Spleen (tissue), 11 donors: Measurements from ENCODE around the gene ANKRD44. TPM values are rescaled to one million over a fixed set of nuclear protein-coding genes. Genes with fewer than 3 reads are reported as not detected.

ENCODE experiments used
- DNase-seq: peaks from one replicate; pipeline ENCODE4 v3.0.0-alpha.2; 2020
- H3K27ac ChIP-seq, 8 donors: fragments of 200-600 bp; sonication (generic) in 7 of 8; 1 replicate in 4 of 8; 2 replicates in 4 of 8; pipeline versions ENCODE4 v1.5.0 to v1.8.0; 2016 to 2021; ENCODE audit warnings: inconsistent platforms in 4 of 8, mild to moderate bottlenecking in 4 of 8, moderate library complexity in 1 of 8
- H3K27me3 ChIP-seq, 7 donors: fragments of 200-600 bp; sonication (generic) in 6 of 7; replicated peaks in 1 of 7; 1 replicate in 4 of 7; 2 replicates in 3 of 7; pipeline versions ENCODE4 v1.5.0 to v1.8.0; 2016 to 2021; ENCODE audit warnings: inconsistent platforms in 3 of 7, mild to moderate bottlenecking in 1 of 7
- H3K36me3 ChIP-seq, 6 donors: fragments of 200-600 bp; sonication (generic) in 5 of 6; 1 replicate in 4 of 6; 2 replicates in 2 of 6; pipeline versions ENCODE4 v1.5.0 to v1.8.0; 2016 to 2021; ENCODE audit warnings: inconsistent platforms in 2 of 6
- H3K4me1 ChIP-seq, 6 donors: fragments of 200-600 bp; sonication (generic) in 5 of 6; 1 replicate in 3 of 6; 2 replicates in 3 of 6; pipeline versions ENCODE4 v1.5.0 to v1.8.0; 2016 to 2021; ENCODE audit warnings: inconsistent platforms in 3 of 6
- H3K4me3 ChIP-seq, 8 donors: fragments of 200-600 bp; sonication (generic) in 7 of 8; 1 replicate in 4 of 8; 2 replicates in 4 of 8; pipeline versions ENCODE4 v1.5.0 to v1.8.0; 2016 to 2021; ENCODE audit warnings: inconsistent platforms in 4 of 8, mild to moderate bottlenecking in 4 of 8, moderate library complexity in 2 of 8
- H3K9me3 ChIP-seq, 8 donors: fragments of 200-600 bp; sonication (generic) in 7 of 8; 1 replicate in 4 of 8; 2 replicates in 4 of 8; pipeline versions ENCODE4 v1.5.0 to v1.8.0; 2016 to 2021; ENCODE audit warnings: inconsistent platforms in 4 of 8
- POLR2A ChIP-seq, 3 donors: fragments of 450-650 bp; IDR thresholded peaks; one replicate each; pipeline ENCODE4 v1.5.1; 2017; ENCODE audit warnings: antibody characterized with exemption in 3 of 3, mild to moderate bottlenecking in 1 of 3
- POLR2AphosphoS5 ChIP-seq, 3 donors: sonication (generic); formaldehyde crosslinking; IDR thresholded peaks; one replicate each; pipeline ENCODE4 v1.5.1; 2017; ENCODE audit warnings: antibody characterized with exemption in 3 of 3
- WGBS, 5 donors: extraction: QIAGEN DNeasy Blood & Tissue Kit in 3 of 5; methylation state at CpG; one replicate each; pipeline versions ENCODE4 v1.1.5 to v1.1.7; 2013 to 2018; 5-methylcytosine and 5-hydroxymethylcytosine counted together
- intact Hi-C: fragments of 100-400 bp; cut with DNase I; formaldehyde crosslinking; loops from one replicate; pipeline ENCODE4 v1.15.0; 2023; ENCODE audit warnings: low total_unique reads
- polyA plus RNA-seq, 3 donors: library from polyadenylated mRNA; stranded (reverse); fragments of 200-250 nt; gene quantifications; one replicate each; pipeline ENCODE4 v1.2.1, GENCODE V29; 2013
- total RNA-seq, 7 donors: library from RNA; depleted of rRNA in 3 of 7; stranded (reverse); fragments of >200 nt in 3 of 7; fragmentation: NEBNext Ultra II Directional in 4 of 7; extraction: Animal tissue kit (Norgen Biotek cat#: 25700) in 4 of 7; gene quantifications; one replicate each; pipeline versions ENCODE4 v1.1.0 to v1.2.1, GENCODE V29; 2016 to 2021
- TF ChIP-seq, protein P1 (sequence below), 11 experiments: fragments of 200-600 bp in 7 of 11; fragments of 450-650 bp in 4 of 11; sonication (generic) in 4 of 11; IDR thresholded peaks in 8 of 11; conservative IDR thresholded peaks in 3 of 11; 1 replicate in 7 of 11; 2 replicates in 4 of 11; pipeline versions ENCODE4 v1.4.0 to v1.8.0; 2016 to 2021; ENCODE audit warnings: antibody characterized with exemption in 11 of 11, inconsistent platforms in 4 of 11, mild to moderate bottlenecking in 1 of 11
- donor health status: healthy with polysubstance abuse.
- donor health status: DM: no; HTN: no; CAD: no; lungs with moderate emphysema.
- donor health status: DM: no; HTN: no; CAD: no.
- donor health status: Bipolar disorder and iron deficiency.
- donor health status: healthy.
- donor health status: DM: no; HTN: no; CAD: no.
- donor health status: DM: yes; HTN: yes; CAD: no.

The ANKRD44 gene
- total and polyA plus RNA-seq, 10 donors, result 16.0 to 183 (median 140) TPM

DNA sequence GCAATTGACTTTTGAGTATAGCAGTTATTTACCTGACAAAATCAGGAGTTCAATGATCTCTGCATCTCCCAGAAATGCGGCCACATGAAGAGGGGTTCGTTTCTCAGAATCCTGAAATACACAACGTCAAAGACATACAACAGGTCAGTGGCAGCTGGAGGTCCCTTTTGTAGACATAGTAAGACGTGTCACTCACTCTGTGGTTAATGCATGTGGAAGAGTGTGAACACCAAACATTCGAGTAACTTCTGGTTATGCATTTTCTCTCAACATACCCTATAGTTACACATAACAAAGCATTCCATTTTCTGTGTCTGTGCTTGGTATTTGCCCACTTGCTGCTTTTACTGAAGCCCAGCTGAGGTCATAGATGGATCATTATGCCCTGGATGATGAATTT is 163.6 kb downstream of the ANKRD44 start:
- no peaks in the 10 kb centered on the region for H3K9me3 ChIP-seq
- no peak for DNase-seq
- WGBS, 5 donors, result 51 to 65% (median 58%) methylated on average over 5 of the region's 5 CpGs
- intact Hi-C loops, result no loop called here
- H3K36me3 ChIP-seq, result peaks cover 0 to 10% (median 2%) of the 10 kb centered on the region in 6 donors
- TF ChIP-seq, protein P1, sequence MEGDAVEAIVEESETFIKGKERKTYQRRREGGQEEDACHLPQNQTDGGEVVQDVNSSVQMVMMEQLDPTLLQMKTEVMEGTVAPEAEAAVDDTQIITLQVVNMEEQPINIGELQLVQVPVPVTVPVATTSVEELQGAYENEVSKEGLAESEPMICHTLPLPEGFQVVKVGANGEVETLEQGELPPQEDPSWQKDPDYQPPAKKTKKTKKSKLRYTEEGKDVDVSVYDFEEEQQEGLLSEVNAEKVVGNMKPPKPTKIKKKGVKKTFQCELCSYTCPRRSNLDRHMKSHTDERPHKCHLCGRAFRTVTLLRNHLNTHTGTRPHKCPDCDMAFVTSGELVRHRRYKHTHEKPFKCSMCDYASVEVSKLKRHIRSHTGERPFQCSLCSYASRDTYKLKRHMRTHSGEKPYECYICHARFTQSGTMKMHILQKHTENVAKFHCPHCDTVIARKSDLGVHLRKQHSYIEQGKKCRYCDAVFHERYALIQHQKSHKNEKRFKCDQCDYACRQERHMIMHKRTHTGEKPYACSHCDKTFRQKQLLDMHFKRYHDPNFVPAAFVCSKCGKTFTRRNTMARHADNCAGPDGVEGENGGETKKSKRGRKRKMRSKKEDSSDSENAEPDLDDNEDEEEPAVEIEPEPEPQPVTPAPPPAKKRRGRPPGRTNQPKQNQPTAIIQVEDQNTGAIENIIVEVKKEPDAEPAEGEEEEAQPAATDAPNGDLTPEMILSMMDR (IDR thresholded peaks at IDR 0.05 in 8 of 11, conservative IDR thresholded peaks at IDR 0.05 in 3 of 11), result no peak
- no peak for TF ChIP-seq POLR2AphosphoS5 (IDR thresholded peaks at IDR 0.05)
- TF ChIP-seq POLR2A (IDR thresholded peaks at IDR 0.05), result no peak
- peaks cover 20 to 96% (median 72%) of the 10 kb centered on the region in 6 donors for H3K4me1 ChIP-seq
- peak overlapping the region in 5 of 8 donors; percentile 29 to 91 (median 85) for H3K27ac ChIP-seq
- H3K4me3 ChIP-seq, result no peak overlapping the region
- H3K27me3 ChIP-seq, result no peaks in the 10 kb centered on the region

DNA sequence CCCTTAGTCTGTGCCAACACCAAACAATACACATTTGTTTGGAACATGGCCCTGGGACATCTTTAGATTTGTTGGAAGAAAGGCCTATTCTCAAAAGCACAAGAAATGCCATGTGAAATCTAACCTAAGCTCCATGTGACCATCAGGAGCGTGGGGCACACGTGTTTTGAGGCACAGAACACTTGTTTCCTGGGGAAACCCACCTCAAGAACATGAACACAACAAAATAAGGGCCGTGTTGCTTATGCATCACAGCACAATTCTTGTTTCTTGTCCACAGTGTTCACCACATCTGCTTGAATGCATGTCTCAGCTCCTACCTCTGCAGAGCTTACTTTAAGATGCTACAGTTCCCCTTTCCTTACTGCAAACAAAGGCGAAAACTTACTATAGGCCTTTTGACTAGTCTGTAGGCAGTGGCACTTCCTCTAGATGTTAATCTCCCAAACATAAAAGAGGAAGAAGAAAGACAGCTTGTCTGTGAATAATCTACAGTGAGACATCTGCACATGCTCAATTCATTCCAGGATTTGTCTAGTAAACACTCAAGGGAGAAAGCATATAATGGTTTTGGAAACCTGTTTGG is 165.0 kb downstream of the ANKRD44 start:
- no peak overlapping the region for H3K4me3 ChIP-seq
- intact Hi-C loops, result no loop called here
- 18 to 35% (median 31%) methylated on average over 4 of the region's 4 CpGs for whole genome bisulfite sequencing, 5 donors
- TF ChIP-seq, protein P1 (IDR thresholded peaks at IDR 0.05 in 8 of 11, conservative IDR thresholded peaks at IDR 0.05 in 3 of 11), result no peak
- TF ChIP-seq POLR2A (IDR thresholded peaks at IDR 0.05) (peak in 2 of 3 donors; percentile 55 to 84), POLR2AphosphoS5 (IDR thresholded peaks at IDR 0.05) (peak in 1 of 3 donors; percentile 96)
- peaks cover 31 to 96% (median 72%) of the 10 kb centered on the region in 6 donors for H3K4me1 ChIP-seq
- H3K27me3 ChIP-seq, result no peaks in the 10 kb centered on the region
- peaks cover 0 to 10% (median 2%) of the 10 kb centered on the region in 6 donors for H3K36me3 ChIP-seq
- H3K9me3 ChIP-seq, result no peaks in the 10 kb centered on the region
- H3K27ac ChIP-seq, result peak overlapping the region; percentile 55 to 91 (median 79)
- peak; percentile 81 for DNase-seq

DNA sequence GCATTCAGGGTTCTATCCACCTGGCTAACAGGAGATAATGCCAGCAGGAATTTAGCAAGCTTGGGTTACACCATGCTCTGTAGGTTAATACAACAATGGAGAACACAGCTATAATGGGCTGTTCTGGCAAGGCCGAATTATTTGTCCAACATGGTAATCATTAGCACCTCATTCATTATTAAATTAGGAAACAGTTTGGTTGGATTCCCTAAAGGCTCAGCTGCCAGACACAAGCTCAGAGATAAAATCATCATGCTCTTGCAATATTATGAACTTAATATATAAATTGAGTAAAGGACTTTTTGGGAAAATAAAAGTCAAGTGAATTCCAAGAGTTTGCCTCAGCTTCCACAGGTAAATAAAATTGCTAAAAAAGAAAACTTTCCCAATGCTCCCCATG is 166.4 kb downstream of the ANKRD44 start:
- TF ChIP-seq POLR2A (IDR thresholded peaks at IDR 0.05) (no peak), POLR2AphosphoS5 (IDR thresholded peaks at IDR 0.05) (no peak)
- TF ChIP-seq, protein P1 (IDR thresholded peaks at IDR 0.05 in 8 of 11, conservative IDR thresholded peaks at IDR 0.05 in 3 of 11), result no peak
- peaks cover 0 to 10% (median 2%) of the 10 kb centered on the region in 6 donors for H3K36me3 ChIP-seq
- 89 to 100% (median 98%) methylated on average over 1 of the region's 1 CpG for WGBS, 5 donors
- intact Hi-C loops, result no loop called here
- H3K27me3 ChIP-seq, result no peaks in the 10 kb centered on the region
- peak overlapping the region; percentile 28 to 91 (median 79) for H3K27ac ChIP-seq
- DNase-seq, result no peak
- H3K4me3 ChIP-seq, result no peak overlapping the region
- no peaks in the 10 kb centered on the region for H3K9me3 ChIP-seq
- H3K4me1 ChIP-seq, result peaks cover 36 to 96% (median 80%) of the 10 kb centered on the region in 6 donors

DNA sequence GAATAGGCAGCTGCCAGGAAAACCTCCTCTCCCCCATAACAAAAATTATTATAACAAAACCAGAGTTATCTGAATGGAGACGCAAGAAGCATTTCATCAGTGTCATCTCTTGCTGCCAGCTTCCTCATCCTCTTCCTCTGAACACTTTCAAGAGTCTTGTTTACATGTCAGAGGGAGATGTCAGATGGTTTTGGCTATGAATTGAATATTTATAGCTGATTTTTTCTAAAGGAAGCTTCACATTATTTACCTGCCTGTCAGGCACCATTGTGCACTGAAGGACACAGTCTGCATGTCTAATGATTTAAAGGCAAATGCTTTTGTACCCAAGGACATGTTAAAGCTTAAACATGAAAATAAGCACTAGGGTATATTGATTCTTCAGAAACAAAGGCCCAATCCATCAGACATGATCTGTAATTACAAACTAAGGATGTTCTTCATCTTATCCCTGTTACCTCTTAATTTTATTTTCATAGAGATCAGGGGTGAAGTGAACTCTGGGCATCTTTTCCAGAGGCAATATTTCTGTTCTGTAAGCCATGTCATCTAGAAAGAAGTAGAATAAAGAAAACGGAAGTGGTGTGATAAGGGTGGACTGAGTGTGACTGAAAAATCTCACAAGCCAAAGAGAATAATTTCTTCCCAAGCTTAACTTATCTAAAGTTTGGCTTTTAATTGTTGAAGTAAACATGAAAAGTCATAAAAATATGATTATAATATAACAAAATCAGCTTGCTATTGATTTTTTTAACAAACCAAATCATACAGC is 168.7 kb downstream of the ANKRD44 start:
- peaks cover 48 to 96% (median 88%) of the 10 kb centered on the region in 6 donors for H3K4me1 ChIP-seq
- H3K9me3 ChIP-seq, result no peaks in the 10 kb centered on the region
- intact Hi-C loops, result no loop called here
- TF ChIP-seq, protein P1 (IDR thresholded peaks at IDR 0.05 in 8 of 11, conservative IDR thresholded peaks at IDR 0.05 in 3 of 11), result no peak
- peak in 1 of 3 donors; percentile 67 for TF ChIP-seq POLR2AphosphoS5 (IDR thresholded peaks at IDR 0.05)
- no peak for DNase-seq
- H3K36me3 ChIP-seq, result peaks cover 0 to 8% (median 2%) of the 10 kb centered on the region in 6 donors
- 18 to 24% (median 20%) methylated on average over 2 of the region's 2 CpGs for WGBS, 5 donors
- H3K27me3 ChIP-seq, result no peaks in the 10 kb centered on the region
- peak overlapping the region; percentile 49 to 91 (median 82) for H3K27ac ChIP-seq
- peak overlapping the region in 1 of 8 donors; percentile 17 for H3K4me3 ChIP-seq
